Muscle of leg (tissue), 11 donors: Measurements from ENCODE around the gene F12. TPM values are rescaled to one million over a fixed set of nuclear protein-coding genes. Genes with fewer than 3 reads are reported as not detected.
A peak's percentile ranks its signal among the peaks of the same experiment; 100 is the strongest.

Experiments used
- DNase-seq: peaks from one replicate; pipeline ENCODE4 v3.0.0; 2013
- H3K27ac ChIP-seq: one replicate; pipeline ENCODE4 v1.5.1; 2013; ENCODE audit warnings: mild to moderate bottlenecking, low read length, control low read depth
- H3K27me3 ChIP-seq: one replicate; pipeline ENCODE4 v1.6.1; 2013; ENCODE audit warnings: low read length; ENCODE audit not compliant: control insufficient read depth, insufficient read depth
- H3K36me3 ChIP-seq: one replicate; pipeline ENCODE4 v1.6.1; 2013; ENCODE audit warnings: low read length; ENCODE audit not compliant: control insufficient read depth, insufficient read depth
- H3K4me1 ChIP-seq: one replicate; pipeline ENCODE4 v1.6.1; 2013; ENCODE audit warnings: low read length; ENCODE audit not compliant: control insufficient read depth, insufficient read depth
- H3K4me3 ChIP-seq: one replicate; pipeline ENCODE4 v1.5.1; 2013; ENCODE audit warnings: low read length, control low read depth
- H3K9me3 ChIP-seq: replicated peaks from 2 replicates; pipeline ENCODE4 v1.6.1; 2013; ENCODE audit warnings: low read depth, low read length; ENCODE audit not compliant: control insufficient read depth
- WGBS: methylation state at CpG from one replicate; pipeline ENCODE4 v1.1.5; 2013; ENCODE audit warnings: missing lambda C conversion rate; ENCODE audit not compliant: insufficient coverage; 5-methylcytosine and 5-hydroxymethylcytosine counted together
- polyA plus RNA-seq, 8 donors: library from polyadenylated mRNA; unstranded; fragments of 120-200 nt; gene quantifications; one replicate each; pipeline versions ENCODE4 v1.2.1 to v1.2.3, GENCODE V29; 2013; ENCODE audit warnings: inconsistent platforms in 1 of 8, low replicate concordance in 1 of 8; ENCODE audit not compliant: insufficient read length in 8 of 8, insufficient read depth in 1 of 8
- total RNA-seq: library from RNA; stranded (reverse); fragments of 120-200 nt; gene quantifications from one replicate; pipeline ENCODE4 v1.2.4, GENCODE V29; 2013

F12 gene
- total and polyA plus RNA-seq, 9 donors, result 0.14 to 1.0 (median 0.44) TPM; not detected in 1

GRCh38 chr5:177393990-177394389 lies 15.4 kb downstream of the F12 start:
- DNase-seq, result no peak
- Histone ChIP-seq H3K36me3 (no peaks in the 10 kb centered on the region), H3K9me3 (no peaks in the 10 kb centered on the region), H3K27me3 (peaks cover 54% of the 10 kb centered on the region), H3K4me3 (no peak overlapping the region), H3K4me1 (peaks cover 16% of the 10 kb centered on the region), H3K27ac (no peak overlapping the region)
- 63% methylated on average over 5 of the region's 5 CpGs for WGBS

- 35% methylated on average over 1 of the region's 1 CpG for WGBS
- peaks cover 19% of the 10 kb centered on the region for H3K4me1 ChIP-seq
- H3K4me3 ChIP-seq, result no peak overlapping the region
Observed at GRCh38 chr5:177393206-177393765, 16.1 kb downstream of the F12 start.

GRCh38 chr5:177392765-177393164 lies 16.6 kb downstream of the F12 start:
- no peaks in the 10 kb centered on the region for H3K36me3 ChIP-seq
- peaks cover 49% of the 10 kb centered on the region for H3K27me3 ChIP-seq
- H3K4me1 ChIP-seq, result peaks cover 19% of the 10 kb centered on the region
- no peak overlapping the region for H3K4me3 ChIP-seq
- H3K27ac ChIP-seq, result no peak overlapping the region
- no peaks in the 10 kb centered on the region for H3K9me3 ChIP-seq
- WGBS, result 60% methylated on average over 1 of the region's 5 CpGs
- no peak for DNase-seq

More at GRCh38 chr5:177393206-177393765, 16.1 kb downstream of the F12 start:
- Histone ChIP-seq H3K27me3 (peaks cover 54% of the 10 kb centered on the region), H3K36me3 (no peaks in the 10 kb centered on the region), H3K27ac (no peak overlapping the region), H3K9me3 (no peaks in the 10 kb centered on the region)
- no peak for DNase-seq

GRCh38 chr5:177390363-177391300 lies 18.7 kb downstream of the F12 start:
- H3K27me3 ChIP-seq, result peaks cover 33% of the 10 kb centered on the region
- peaks cover 19% of the 10 kb centered on the region for H3K4me1 ChIP-seq
- no peaks in the 10 kb centered on the region for H3K9me3 ChIP-seq
- WGBS, result 16% methylated on average over 9 of the region's 13 CpGs
- H3K36me3 ChIP-seq, result no peaks in the 10 kb centered on the region
- no peak overlapping the region for H3K4me3 ChIP-seq
- DNase-seq, result peak; percentile 90
- H3K27ac ChIP-seq, result no peak overlapping the region

GRCh38 chr5:177389241-177390169 lies 19.9 kb downstream of the F12 start:
- H3K4me1 ChIP-seq, result peaks cover 19% of the 10 kb centered on the region
- no peaks in the 10 kb centered on the region for H3K9me3 ChIP-seq
- peaks cover 35% of the 10 kb centered on the region for H3K27me3 ChIP-seq
- DNase-seq, result peak; percentile 83
- H3K27ac ChIP-seq, result peak overlapping the region; percentile 35
- H3K4me3 ChIP-seq, result no peak overlapping the region
- WGBS, result 26% methylated on average over 18 of the region's 21 CpGs
- no peaks in the 10 kb centered on the region for H3K36me3 ChIP-seq

GRCh38 chr5:177388521-177389052 lies 20.8 kb downstream of the F12 start:
- Histone ChIP-seq H3K9me3 (no peaks in the 10 kb centered on the region), H3K27ac (no peak overlapping the region), H3K4me1 (peaks cover 19% of the 10 kb centered on the region), H3K36me3 (no peaks in the 10 kb centered on the region), H3K27me3 (peaks cover 37% of the 10 kb centered on the region), H3K4me3 (no peak overlapping the region)
- 86% methylated on average over 5 of the region's 10 CpGs for WGBS
- DNase-seq, result no peak

GRCh38 chr5:177387405-177387804 lies 22.0 kb downstream of the F12 start:
- Histone ChIP-seq H3K4me1 (peaks cover 19% of the 10 kb centered on the region), H3K4me3 (no peak overlapping the region), H3K9me3 (no peaks in the 10 kb centered on the region), H3K27ac (no peak overlapping the region), H3K27me3 (peaks cover 38% of the 10 kb centered on the region), H3K36me3 (no peaks in the 10 kb centered on the region)
- 85% methylated on average over 12 of the region's 14 CpGs for WGBS
- no peak for DNase-seq

GRCh38 chr5:177386542-177386941 lies 22.8 kb downstream of the F12 start:
- no peaks in the 10 kb centered on the region for H3K36me3 ChIP-seq
- H3K9me3 ChIP-seq, result no peaks in the 10 kb centered on the region
- peaks cover 40% of the 10 kb centered on the region for H3K27me3 ChIP-seq
- H3K27ac ChIP-seq, result no peak overlapping the region
- no peak overlapping the region for H3K4me3 ChIP-seq
- H3K4me1 ChIP-seq, result peaks cover 19% of the 10 kb centered on the region
- WGBS, result 83% methylated on average over 8 of the region's 8 CpGs
- no peak for DNase-seq

- no peak overlapping the region for H3K4me3 ChIP-seq
- H3K4me1 ChIP-seq, result peaks cover 24% of the 10 kb centered on the region
- no peak overlapping the region for H3K27ac ChIP-seq
- peaks cover 40% of the 10 kb centered on the region for H3K27me3 ChIP-seq
- H3K9me3 ChIP-seq, result no peaks in the 10 kb centered on the region
- DNase-seq, result no peak
- no peaks in the 10 kb centered on the region for H3K36me3 ChIP-seq
- WGBS, result 64% methylated on average over 7 of the region's 11 CpGs
Observed at GRCh38 chr5:177385720-177386119, 23.6 kb downstream of the F12 start.
